Stimulated activated naive CD8-positive, alpha-beta T cell treated with anti-CD3 and anti-CD28 coated beads, Interleukin-15, Interleukin-2, amounts not matched to agents 100 ng/mL and 50 ng/mL, for 24 hours (primary cell): Measurements from ENCODE around the gene YPEL2.
"Not testable (repeated sequence)": the region's sequence is repeated elsewhere in the genome, so short reads cannot be mapped to it uniquely, and the experiment has no call there.

Experiments
- H3K27ac Mint-ChIP-seq: one replicate; pipeline ENCODE4 v1.8.0; 2021; ENCODE audit warnings: mild to moderate bottlenecking, mixed read lengths
- H3K27me3 Mint-ChIP-seq: one replicate; pipeline ENCODE4 v1.8.0; 2021; ENCODE audit warnings: mixed read lengths
- H3K36me3 Mint-ChIP-seq: one replicate; pipeline ENCODE4 v1.8.0; 2021; ENCODE audit warnings: low read depth, mixed read lengths
- H3K4me1 Mint-ChIP-seq: one replicate; pipeline ENCODE4 v1.8.0; 2021; ENCODE audit warnings: low read depth, mixed read lengths
- H3K4me3 Mint-ChIP-seq: one replicate; pipeline ENCODE4 v1.8.0; 2021; ENCODE audit warnings: mild to moderate bottlenecking, mixed read lengths
- H3K9me3 Mint-ChIP-seq: one replicate; pipeline ENCODE4 v1.8.0; 2021; ENCODE audit warnings: mixed read lengths

The YPEL2 gene, protein sequence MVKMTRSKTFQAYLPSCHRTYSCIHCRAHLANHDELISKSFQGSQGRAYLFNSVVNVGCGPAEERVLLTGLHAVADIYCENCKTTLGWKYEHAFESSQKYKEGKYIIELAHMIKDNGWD

DNA sequence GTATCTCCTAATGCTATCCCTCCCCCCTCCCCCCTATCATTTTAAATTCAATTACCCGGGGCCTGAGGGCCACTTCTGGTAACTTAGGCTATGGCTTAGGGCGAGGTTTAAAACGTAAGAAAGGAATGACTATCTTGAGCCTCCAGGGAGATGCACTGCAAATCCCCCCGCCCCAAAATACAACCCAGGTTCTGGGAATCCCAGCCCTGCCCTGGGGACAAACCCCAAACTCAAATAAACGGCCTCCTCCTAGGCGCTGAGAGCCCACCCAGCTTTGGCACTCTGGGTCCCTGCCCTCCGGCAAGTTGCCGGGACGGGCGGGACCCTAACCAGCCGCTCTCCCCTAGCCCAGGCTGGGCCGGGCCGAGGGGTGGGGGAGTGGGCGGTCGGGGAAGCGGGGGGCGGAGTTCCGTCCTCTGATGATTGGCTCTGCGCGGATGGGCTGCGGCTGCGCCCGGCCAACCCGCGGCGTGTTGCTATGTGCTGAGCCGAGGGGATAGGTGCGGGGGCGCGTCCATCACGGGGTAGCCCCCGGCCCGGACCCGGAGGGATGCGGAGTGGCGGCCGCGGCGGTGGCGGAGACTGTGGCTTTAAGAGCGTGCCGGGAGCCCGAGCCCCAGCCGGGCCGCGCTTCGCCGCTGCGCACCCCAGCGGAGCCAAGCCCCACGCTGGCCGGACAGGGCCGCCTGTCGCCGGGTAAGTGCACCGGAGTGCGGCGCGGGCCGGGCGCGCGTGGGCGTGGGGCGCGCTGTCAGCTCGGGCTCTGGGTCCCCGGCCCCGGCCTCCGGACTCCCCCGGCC, at the start of gene YPEL2:
Gene YPEL2 (plus strand): TSS at position 527 of the 800 bp plus-strand sequence. CDS start 21,755 bp downstream, outside the sequence.
- no peaks in the 10 kb centered on the region for H3K9me3 Mint-ChIP-seq
- H3K27ac Mint-ChIP-seq = peak within 1 kb of the TSS; percentile 68
- no peaks in the 10 kb centered on the region for H3K36me3 Mint-ChIP-seq
- H3K4me3 Mint-ChIP-seq = peak within 1 kb of the TSS; percentile 84
- H3K27me3 Mint-ChIP-seq = no peaks in the 10 kb centered on the region
- H3K4me1 Mint-ChIP-seq = peaks cover 69% of the 10 kb centered on the region

GRCh38 chr17:59284317-59284716, 47.1 kb upstream of the YPEL2 start:
- Mint-ChIP-seq H3K4me3 (no peak overlapping the region), H3K36me3 (no peaks in the 10 kb centered on the region), H3K9me3 (no peaks in the 10 kb centered on the region), H3K27ac (no peak overlapping the region), H3K27me3 (no peaks in the 10 kb centered on the region), H3K4me1 (no peaks in the 10 kb centered on the region)

DNA sequence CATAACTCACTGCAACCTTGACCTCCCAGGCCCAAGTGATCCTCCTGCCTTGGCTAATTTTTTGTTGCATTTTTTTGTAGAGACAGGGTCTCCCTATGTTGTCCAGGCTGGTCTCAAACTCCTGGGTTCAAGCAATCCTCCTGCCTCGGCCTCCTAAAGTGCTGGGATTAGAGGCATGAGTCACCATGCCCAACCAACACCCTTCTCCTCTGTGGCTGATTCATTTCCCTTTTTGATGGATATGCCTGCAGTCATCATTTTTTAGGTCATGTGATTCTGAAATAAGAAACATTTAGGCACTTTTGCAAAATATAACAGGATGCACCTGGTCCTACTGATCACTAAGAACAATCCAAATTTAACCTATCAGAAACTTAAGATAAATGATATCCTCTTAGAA, 44.0 kb upstream of the YPEL2 start:
- Mint-ChIP-seq H3K27ac (no peak overlapping the region), H3K36me3 (no peaks in the 10 kb centered on the region), H3K9me3 (no peaks in the 10 kb centered on the region), H3K27me3 (no peaks in the 10 kb centered on the region), H3K4me3 (no peak overlapping the region), H3K4me1 (no peaks in the 10 kb centered on the region)

DNA sequence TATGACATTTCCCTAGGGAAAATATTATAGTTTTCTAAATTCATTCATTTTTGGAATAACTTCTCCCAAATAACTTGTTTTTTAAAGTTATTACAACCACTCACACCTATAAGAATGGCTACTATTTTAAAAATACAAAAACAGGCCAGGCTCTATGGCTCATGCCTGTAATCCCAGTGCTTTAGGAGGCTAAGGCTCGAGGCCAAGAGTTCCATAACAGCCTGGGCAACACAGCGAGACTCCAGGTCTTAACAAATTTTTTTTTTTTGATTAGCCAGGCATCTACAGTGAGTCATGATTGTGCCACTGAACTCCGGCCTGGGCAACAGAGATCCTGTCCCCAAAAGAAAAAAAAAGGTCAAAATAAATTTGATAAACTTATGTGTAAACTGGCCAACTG, 43.6 kb upstream of the YPEL2 start:
- no peaks in the 10 kb centered on the region for H3K36me3 Mint-ChIP-seq
- no peaks in the 10 kb centered on the region for H3K4me1 Mint-ChIP-seq
- H3K9me3 Mint-ChIP-seq = no peaks in the 10 kb centered on the region
- H3K27me3 Mint-ChIP-seq = no peaks in the 10 kb centered on the region
- no peak overlapping the region for H3K27ac Mint-ChIP-seq
- no peak overlapping the region for H3K4me3 Mint-ChIP-seq

GRCh38 chr17:59289981-59290301, 41.5 kb upstream of the YPEL2 start:
- H3K4me3 Mint-ChIP-seq = no peak overlapping the region
- no peaks in the 10 kb centered on the region for H3K4me1 Mint-ChIP-seq
- H3K27ac Mint-ChIP-seq = no peak overlapping the region
- no peaks in the 10 kb centered on the region for H3K36me3 Mint-ChIP-seq
- H3K27me3 Mint-ChIP-seq = no peaks in the 10 kb centered on the region
- no peaks in the 10 kb centered on the region for H3K9me3 Mint-ChIP-seq

DNA sequence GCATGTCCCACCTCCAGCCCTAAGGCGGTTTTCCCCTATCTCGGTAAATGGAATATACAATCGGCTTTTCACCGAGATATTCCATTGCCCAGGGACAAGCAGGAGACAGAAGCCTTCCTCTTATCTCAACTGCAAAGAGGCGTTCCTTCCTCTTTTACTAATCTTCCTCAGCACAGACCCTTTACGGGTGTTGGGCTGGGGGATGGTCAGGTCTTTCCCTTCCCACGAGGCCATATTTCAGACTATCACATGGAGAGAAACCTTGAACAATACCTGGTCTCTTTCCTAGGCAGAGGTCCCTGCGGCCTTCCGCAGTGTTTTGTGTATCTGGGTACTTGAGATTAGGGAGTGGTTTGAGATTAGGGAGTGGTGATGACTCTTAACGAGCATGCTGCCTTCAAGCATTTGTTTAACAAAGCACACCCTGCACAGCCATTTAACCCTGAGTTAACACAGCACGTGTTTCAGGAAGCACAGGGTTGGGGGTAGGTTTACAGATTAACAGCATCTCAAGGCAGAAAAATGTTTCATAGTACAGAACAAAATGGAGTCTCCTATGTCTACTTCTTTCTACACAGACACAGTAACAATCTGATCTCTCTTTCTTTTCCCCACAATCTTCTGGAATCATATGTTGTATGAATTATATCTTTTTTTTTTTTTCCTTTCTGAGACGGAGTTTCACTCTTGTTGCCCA, 41.0 kb upstream of the YPEL2 start:
- not testable (repeated sequence) for H3K4me1 Mint-ChIP-seq, H3K4me3 Mint-ChIP-seq, H3K9me3 Mint-ChIP-seq, H3K27ac Mint-ChIP-seq, H3K27me3 Mint-ChIP-seq, H3K36me3 Mint-ChIP-seq

DNA sequence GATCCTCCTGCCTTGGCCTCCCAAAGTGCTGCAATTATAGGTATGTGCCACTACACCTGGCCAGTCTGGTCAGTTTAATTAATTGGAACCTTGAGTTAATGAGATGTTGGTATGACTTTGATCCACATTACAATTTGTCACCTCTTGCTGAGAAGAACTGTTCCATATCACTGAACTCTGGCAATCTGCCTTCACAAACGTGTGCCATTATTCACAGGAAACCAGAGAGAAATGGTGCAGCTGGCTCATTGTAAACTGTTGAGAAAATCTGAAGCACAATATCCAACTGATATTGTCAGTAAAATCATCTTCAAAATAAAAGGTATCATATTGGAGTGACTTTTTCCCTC, 39.3 kb upstream of the YPEL2 start:
- no peaks in the 10 kb centered on the region for H3K36me3 Mint-ChIP-seq
- H3K9me3 Mint-ChIP-seq = no peaks in the 10 kb centered on the region
- no peak overlapping the region for H3K27ac Mint-ChIP-seq
- no peak overlapping the region for H3K4me3 Mint-ChIP-seq
- H3K27me3 Mint-ChIP-seq = peaks cover 1% of the 10 kb centered on the region
- no peaks in the 10 kb centered on the region for H3K4me1 Mint-ChIP-seq

- H3K4me3 Mint-ChIP-seq = no peak overlapping the region
- no peak overlapping the region for H3K27ac Mint-ChIP-seq
- H3K36me3 Mint-ChIP-seq = no peaks in the 10 kb centered on the region
- no peaks in the 10 kb centered on the region for H3K4me1 Mint-ChIP-seq
- peaks cover 3% of the 10 kb centered on the region for H3K27me3 Mint-ChIP-seq
- H3K9me3 Mint-ChIP-seq = no peaks in the 10 kb centered on the region
These were observed 35.3 kb upstream of the YPEL2 start for GRCh38 chr17:59296190-59296589.

GRCh38 chr17:59298521-59298920, 32.9 kb upstream of the YPEL2 start:
- Mint-ChIP-seq H3K4me1 (no peaks in the 10 kb centered on the region), H3K27ac (no peak overlapping the region), H3K4me3 (no peak overlapping the region), H3K27me3 (peaks cover 3% of the 10 kb centered on the region), H3K36me3 (no peaks in the 10 kb centered on the region), H3K9me3 (no peaks in the 10 kb centered on the region)

DNA sequence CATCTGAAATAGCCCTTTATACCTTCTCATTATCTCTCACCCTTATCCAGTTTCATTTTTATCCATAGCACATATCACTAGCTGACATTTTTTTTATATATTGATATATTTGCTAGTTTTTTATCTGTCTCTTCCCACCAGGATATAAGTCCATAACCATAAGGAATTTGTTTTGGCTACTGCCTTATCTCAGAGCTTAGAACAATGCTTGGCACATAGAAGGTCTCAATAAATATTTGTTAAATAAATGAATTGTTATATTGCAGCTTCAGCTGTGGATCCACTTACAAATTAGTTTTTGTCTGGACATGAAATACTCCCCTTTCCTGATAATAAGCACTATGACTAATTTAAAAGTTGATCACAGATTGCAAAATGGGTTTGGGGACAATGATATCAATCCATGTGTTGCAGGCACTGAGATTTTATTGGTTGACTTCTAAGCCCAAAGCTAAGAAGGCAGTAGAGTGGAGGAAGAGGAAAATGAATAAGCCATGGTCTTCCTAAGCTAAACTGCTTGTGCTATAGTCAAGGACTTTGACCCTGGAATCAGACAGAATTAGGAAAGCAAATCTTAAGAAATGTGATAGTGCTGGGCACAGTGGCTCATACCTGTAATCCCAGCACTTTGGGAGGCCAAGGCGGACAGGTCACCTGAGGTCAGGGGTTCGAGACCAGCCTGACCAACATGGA, 31.9 kb upstream of the YPEL2 start:
- H3K36me3 Mint-ChIP-seq = no peaks in the 10 kb centered on the region
- H3K27ac Mint-ChIP-seq = no peak overlapping the region
- H3K9me3 Mint-ChIP-seq = no peaks in the 10 kb centered on the region
- peaks cover 3% of the 10 kb centered on the region for H3K27me3 Mint-ChIP-seq
- no peak overlapping the region for H3K4me3 Mint-ChIP-seq
- no peaks in the 10 kb centered on the region for H3K4me1 Mint-ChIP-seq

- H3K27ac Mint-ChIP-seq = no peak overlapping the region
- H3K27me3 Mint-ChIP-seq = peaks cover 9% of the 10 kb centered on the region
- no peaks in the 10 kb centered on the region for H3K9me3 Mint-ChIP-seq
- no peaks in the 10 kb centered on the region for H3K36me3 Mint-ChIP-seq
- no peaks in the 10 kb centered on the region for H3K4me1 Mint-ChIP-seq
- H3K4me3 Mint-ChIP-seq = no peak overlapping the region
These were observed 30.5 kb upstream of the YPEL2 start for GRCh38 chr17:59300941-59301340.

GRCh38 chr17:59304811-59305210, 26.6 kb upstream of the YPEL2 start:
- H3K9me3 Mint-ChIP-seq = no peaks in the 10 kb centered on the region
- H3K27me3 Mint-ChIP-seq = peaks cover 6% of the 10 kb centered on the region
- no peak overlapping the region for H3K27ac Mint-ChIP-seq
- H3K4me1 Mint-ChIP-seq = no peaks in the 10 kb centered on the region
- no peaks in the 10 kb centered on the region for H3K36me3 Mint-ChIP-seq
- H3K4me3 Mint-ChIP-seq = no peak overlapping the region

DNA sequence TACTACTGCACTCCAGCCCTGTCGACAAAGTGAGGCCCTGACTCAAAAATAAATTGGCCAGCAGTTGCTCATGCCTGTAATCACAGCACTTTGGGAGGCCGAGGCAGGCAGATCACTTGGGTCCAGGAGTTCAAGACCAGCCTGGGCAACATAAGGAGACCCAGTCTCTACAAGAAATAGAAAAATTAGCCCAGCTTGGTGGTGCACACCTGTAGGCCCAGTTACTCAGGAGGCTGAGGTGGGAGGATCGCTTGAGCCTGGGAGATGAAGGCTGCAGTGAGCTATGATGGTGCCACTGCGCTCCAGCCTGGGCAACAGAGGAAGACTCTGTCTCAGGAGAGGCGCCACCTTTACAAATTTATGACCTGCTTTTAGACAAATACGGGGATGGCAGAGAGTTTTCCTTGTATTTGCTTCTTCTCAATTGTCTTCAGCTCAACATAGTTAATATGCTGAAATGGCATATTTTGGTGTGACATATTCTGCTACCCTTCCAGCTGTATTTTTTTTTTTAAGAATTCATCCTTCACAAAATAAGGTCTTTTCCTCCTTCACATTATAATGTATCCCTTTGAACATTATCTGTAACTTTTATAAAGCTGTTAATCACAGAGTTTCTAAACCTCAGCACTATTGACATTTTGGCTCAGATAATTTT, 21.1 kb upstream of the YPEL2 start:
- Mint-ChIP-seq H3K27ac (no peak overlapping the region), H3K4me3 (no peak overlapping the region), H3K4me1 (peaks cover 4% of the 10 kb centered on the region), H3K27me3 (peaks cover under 1% of the 10 kb centered on the region), H3K9me3 (no peaks in the 10 kb centered on the region), H3K36me3 (no peaks in the 10 kb centered on the region)

DNA sequence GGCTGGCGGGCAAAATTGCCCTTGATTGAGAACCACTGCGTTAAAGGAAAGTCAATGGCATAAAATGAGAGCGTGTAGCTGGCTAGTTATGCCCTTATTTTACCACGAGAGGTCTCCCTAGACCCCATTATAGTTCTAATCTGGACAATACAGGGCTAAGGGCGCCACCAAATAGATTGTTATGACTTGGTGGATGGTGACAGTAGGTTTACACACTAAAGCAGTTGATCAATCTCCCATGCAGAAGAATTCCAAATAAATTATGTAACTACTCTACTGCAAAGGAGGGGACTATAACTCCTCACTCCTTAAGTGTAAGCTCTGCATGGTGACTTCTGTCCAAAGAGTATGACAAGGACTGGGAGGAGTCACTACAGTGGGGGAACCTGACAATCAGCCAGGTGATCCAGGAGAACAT, 20.4 kb upstream of the YPEL2 start:
- peaks cover 4% of the 10 kb centered on the region for H3K4me1 Mint-ChIP-seq
- H3K27me3 Mint-ChIP-seq = no peaks in the 10 kb centered on the region
- no peak overlapping the region for H3K27ac Mint-ChIP-seq
- no peak overlapping the region for H3K4me3 Mint-ChIP-seq
- H3K36me3 Mint-ChIP-seq = no peaks in the 10 kb centered on the region
- no peaks in the 10 kb centered on the region for H3K9me3 Mint-ChIP-seq

DNA sequence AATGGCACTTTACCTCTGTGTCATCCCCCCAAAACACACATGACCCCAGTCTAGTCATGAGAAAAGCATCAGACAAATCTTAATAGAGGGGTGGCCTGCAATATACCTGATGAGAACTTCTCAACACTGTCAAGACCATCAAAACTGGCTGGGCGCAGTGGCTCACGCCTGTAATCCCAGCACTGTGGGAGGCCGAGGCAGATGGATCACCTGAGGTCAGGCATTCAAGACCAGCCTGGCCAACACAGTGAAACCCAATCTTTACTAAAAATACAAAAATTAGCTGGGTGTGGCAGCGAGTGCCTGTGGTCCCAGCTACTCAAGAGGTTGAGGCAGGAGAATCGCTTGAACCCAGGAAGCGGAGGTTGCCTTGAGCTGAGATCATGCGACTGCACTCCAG, 19.9 kb upstream of the YPEL2 start:
- H3K4me3 Mint-ChIP-seq, H3K36me3 Mint-ChIP-seq, H3K27ac Mint-ChIP-seq, H3K4me1 Mint-ChIP-seq, H3K27me3 Mint-ChIP-seq, H3K9me3 Mint-ChIP-seq: not testable (repeated sequence)
